Rectal smooth muscle tissue (tissue), 1 donor: ENCODE measurements around the gene DNAH11.
"Not testable (repeated sequence)": the region's sequence is repeated elsewhere in the genome, so short reads cannot be mapped to it uniquely, and the experiment has no call there.

Experiments used
- H3K27ac ChIP-seq: one replicate; pipeline ENCODE4 v1.7.0; 2013; ENCODE audit warnings: low read depth, low read length, inconsistent platforms
- H3K27me3 ChIP-seq: one replicate; pipeline ENCODE4 v1.7.0; 2013; ENCODE audit warnings: low read length; ENCODE audit not compliant: control insufficient read depth, insufficient read depth
- H3K36me3 ChIP-seq: one replicate; pipeline ENCODE4 v1.7.0; 2013; ENCODE audit warnings: low read length; ENCODE audit not compliant: control insufficient read depth, insufficient read depth
- H3K4me1 ChIP-seq: one replicate; pipeline ENCODE4 v1.7.0; 2013; ENCODE audit warnings: low read length; ENCODE audit not compliant: control insufficient read depth, insufficient read depth
- H3K4me3 ChIP-seq: one replicate; pipeline ENCODE4 v1.7.0; 2013; ENCODE audit warnings: low read length
- H3K9ac ChIP-seq: one replicate; pipeline ENCODE4 v1.7.0; 2013; ENCODE audit warnings: low read length

Gene DNAH11

DNA sequence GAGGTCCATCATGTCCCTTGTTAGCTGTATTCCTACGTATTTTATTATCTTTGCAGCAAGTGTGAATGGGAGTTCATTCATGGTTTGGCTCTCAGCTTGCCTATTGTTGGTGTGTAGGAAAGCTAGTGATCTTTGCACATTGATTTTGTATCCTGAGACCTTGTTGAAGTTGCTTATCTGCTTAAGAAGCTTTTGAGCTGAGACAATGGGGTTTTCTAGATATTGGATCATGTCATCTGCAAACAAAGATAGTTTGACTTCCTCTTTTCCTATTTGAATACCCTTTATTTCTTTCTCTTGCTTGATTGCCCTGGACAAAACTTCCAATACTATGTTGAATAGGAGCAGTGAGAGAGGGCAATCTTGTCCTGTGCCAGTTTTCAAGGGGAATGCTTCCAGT is 10.4 kb upstream of the DNAH11 start:
- H3K4me3 ChIP-seq, H3K9ac ChIP-seq, H3K4me1 ChIP-seq, H3K27me3 ChIP-seq, H3K27ac ChIP-seq, H3K36me3 ChIP-seq: not testable (repeated sequence)

DNA sequence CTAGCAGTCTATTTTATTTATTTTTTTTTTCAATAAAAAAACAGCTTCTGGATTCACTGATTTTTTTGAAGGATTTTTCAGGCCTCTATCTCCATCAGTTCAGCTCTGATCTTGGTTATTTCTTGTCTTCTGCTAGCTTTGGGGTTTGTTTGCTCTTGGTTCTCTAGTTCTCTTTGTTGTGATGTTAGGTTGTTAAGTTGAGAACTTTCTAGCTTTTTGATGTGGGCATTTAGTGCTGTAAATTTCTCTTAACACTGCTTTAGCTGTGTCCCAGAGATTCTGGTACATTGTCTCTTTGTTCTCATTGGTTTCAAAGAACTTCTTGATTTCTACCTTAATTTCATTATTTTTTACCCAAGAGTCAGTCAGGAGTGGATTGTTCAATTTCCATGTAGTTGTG is 9.2 kb upstream of the DNAH11 start:
- not testable (repeated sequence) for H3K9ac ChIP-seq

DNA sequence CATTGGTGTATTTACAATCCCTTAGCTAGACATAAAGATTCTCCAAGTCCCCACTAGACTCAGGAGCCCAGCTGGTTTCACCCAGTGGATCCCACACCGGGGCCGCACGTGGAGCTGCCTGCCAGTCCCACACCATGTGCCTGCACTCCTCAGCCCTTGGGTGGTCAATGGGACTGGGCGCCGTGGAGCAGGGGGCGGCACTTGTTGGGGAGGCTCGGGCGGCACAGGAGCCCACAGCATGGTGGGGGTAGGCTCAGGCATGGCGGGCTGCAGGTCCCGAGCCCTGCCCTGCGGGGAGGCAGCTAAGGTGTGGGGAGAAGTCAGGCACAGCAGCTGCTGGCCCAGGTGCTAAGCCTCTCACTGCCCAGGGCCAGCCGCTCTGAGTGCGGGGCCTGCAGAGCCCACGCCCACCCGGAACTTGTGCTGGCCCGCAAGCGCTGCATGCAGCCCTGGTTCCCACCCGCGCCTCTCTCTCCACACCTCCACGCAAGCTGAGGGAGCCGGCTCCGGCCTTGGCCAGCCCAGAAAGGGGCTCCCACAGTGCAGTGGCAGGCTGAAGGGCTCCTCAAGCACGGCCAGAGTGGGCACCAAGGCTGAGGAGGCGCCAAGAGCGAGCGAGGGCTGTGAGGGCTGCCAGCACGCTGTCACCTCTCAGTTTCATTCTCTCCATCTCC is 6.3 kb upstream of the DNAH11 start:
- H3K36me3 ChIP-seq, H3K27ac ChIP-seq, H3K4me1 ChIP-seq, H3K27me3 ChIP-seq, H3K4me3 ChIP-seq, H3K9ac ChIP-seq: not testable (repeated sequence)

More for the DNA sequence above, 9.2 kb upstream of the DNAH11 start:
- H3K4me3 ChIP-seq, H3K27ac ChIP-seq, H3K36me3 ChIP-seq, H3K4me1 ChIP-seq, H3K27me3 ChIP-seq: not testable (repeated sequence)

DNA sequence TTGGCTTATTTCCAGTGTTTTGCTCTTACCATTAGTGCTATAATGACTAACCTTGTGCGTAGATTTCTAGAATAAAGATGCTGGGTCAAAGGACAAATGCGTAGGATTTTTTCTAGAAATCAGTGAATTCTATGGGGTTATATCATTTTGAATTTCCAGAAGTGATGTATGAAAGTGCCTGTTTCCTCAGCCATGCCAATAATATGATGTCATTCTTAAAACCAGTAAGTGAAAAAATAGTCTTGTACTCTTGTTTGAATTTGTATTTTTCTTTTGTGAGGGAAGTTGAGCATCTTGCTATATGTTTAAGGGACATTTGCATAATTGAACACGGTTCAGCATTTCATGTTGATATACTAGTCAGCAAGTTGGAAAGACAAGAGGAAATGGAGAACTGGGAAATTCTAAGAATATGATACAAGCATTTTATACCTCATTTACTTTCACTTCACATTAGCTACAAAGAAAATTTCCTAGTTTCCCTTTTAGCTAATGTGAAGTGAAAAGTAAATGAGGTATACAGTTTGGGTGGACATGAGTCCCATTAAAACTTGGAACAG is 3.8 kb upstream of the DNAH11 start:
- no peaks in the 10 kb centered on the region for H3K4me1 ChIP-seq
- H3K4me3 ChIP-seq, result no peak overlapping the region
- no peaks in the 10 kb centered on the region for H3K36me3 ChIP-seq
- H3K27ac ChIP-seq, result no peak overlapping the region
- no peak overlapping the region for H3K9ac ChIP-seq
- peaks cover 7% of the 10 kb centered on the region for H3K27me3 ChIP-seq

DNA sequence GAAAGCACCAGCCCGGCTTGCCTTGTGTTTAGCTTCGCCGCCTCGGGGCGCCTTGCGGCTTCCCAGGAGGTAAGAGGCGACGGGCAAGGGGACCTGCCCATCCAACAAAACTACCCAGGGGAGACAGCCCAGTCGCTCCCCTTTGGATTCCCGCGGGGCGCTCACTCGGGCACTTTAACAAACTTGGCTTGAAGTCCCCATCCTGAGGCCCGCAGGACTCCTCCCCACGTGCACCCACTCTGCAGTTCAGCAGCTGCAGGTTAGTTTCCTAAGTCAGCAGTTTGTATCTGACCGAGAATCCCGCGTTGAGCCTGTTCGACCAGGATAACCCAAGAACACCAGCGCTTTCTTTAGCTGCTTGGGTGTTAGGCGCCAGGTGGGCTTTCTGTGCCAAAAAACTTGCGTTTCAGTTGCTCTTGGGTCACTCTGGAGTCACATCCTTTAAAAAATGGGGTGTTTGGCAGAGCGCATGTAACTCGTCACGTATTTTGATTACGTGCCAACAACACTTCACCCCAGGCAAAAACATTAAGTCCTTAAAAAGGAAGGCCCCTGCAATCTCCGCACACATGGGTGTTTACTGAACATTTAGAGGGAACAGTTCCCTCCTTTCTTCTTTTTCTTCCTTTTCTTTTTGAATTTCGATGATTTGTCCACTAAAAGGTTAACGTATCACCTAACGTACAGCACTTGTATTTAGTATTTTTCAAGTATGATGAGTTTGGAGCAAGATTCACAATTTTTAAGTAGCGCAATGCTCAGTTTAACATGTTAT is 876 bp downstream of the DNAH11 start:
- H3K4me1 ChIP-seq, result no peaks in the 10 kb centered on the region
- H3K4me3 ChIP-seq, result peak overlapping the region; percentile 57
- no peak overlapping the region for H3K27ac ChIP-seq
- H3K9ac ChIP-seq, result no peak overlapping the region
- no peaks in the 10 kb centered on the region for H3K36me3 ChIP-seq
- H3K27me3 ChIP-seq, result peaks cover 7% of the 10 kb centered on the region

DNA sequence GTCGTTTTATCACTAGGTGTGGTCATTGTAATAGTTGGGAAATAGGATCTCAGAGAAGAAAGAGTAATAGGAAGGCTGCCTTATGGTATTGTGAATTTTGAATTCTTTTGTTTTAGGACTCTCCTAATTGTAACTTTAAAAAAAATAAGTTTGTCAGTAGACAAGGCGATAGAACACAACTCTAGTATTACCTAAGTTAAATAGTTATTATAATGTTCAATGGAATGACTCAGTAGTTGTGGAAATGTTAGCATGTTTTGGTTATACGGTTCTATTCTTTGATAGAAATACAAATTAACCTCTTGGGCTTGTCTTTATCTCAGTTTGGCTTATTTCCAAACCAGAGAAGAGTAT is 1.4 kb downstream of the DNAH11 start:
- Histone ChIP-seq H3K4me1 (no peaks in the 10 kb centered on the region), H3K27me3 (peaks cover 7% of the 10 kb centered on the region), H3K4me3 (no peak overlapping the region), H3K27ac (no peak overlapping the region), H3K9ac (no peak overlapping the region), H3K36me3 (no peaks in the 10 kb centered on the region)

DNA sequence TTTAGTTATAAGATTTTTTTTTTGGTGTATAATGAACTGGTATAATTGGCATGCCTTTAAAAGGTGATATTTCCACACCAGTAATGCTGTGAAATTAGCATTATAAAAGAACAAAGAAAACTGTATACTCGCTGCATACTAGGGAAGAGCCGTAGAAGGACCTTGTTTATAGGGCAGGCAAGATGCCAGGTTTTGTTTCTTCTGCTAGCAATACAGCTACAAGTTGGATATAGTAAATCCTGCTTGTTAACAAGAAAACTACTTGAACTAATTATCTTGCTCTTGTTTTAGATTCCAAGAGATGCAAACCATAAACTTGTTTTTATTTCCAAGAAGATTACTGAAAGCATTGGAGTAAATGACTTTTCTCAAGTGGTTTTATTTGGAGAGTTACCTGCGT is 1.9 kb downstream of the DNAH11 start:
- Histone ChIP-seq H3K4me1 (no peaks in the 10 kb centered on the region), H3K27ac (no peak overlapping the region), H3K4me3 (no peak overlapping the region), H3K36me3 (no peaks in the 10 kb centered on the region), H3K27me3 (peaks cover 7% of the 10 kb centered on the region), H3K9ac (no peak overlapping the region)

DNA sequence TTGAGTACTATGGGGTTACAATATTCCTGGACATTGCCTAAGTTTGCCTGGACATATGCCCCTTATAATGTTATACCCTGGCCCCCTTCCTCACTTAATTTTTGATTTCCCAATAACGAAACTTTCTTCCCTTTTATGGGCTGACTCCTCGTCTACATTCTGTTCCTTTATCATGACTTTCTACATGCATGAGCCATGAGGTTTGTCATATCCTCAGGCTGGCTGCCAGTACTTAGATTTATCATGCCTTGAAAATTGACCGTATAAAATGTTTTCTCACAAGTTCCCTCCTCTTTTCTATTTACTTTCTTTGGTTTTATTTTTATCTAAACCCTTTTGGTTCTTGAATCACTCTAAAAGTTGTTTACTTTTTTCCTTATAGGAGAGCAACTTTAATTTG is 4.7 kb downstream of the DNAH11 start:
- Histone ChIP-seq H3K36me3 (no peaks in the 10 kb centered on the region), H3K27ac (no peak overlapping the region), H3K27me3 (peaks cover 6% of the 10 kb centered on the region), H3K9ac (no peak overlapping the region), H3K4me3 (no peak overlapping the region), H3K4me1 (no peaks in the 10 kb centered on the region)

DNA sequence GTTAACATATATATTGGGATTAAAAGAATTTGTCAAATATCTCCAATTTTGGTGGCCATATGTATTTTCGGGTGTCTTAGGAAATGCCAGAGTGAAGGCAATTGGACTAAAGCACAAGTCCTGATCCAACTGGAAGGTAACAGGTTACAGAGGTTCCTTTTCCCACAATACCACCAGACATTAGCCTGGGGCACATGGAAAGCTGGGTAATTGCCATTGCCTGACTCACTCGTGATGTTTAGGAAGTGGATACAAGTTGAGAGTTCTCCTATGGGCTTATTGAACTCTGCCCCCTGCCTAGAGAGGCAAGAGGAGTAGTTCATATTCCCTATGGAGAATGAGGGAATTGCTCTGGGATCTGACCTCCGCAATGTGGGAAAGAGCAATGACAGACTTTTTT is 5.7 kb downstream of the DNAH11 start:
- no peaks in the 10 kb centered on the region for H3K4me1 ChIP-seq
- no peaks in the 10 kb centered on the region for H3K36me3 ChIP-seq
- no peak overlapping the region for H3K27ac ChIP-seq
- no peak overlapping the region for H3K9ac ChIP-seq
- H3K4me3 ChIP-seq, result no peak overlapping the region
- H3K27me3 ChIP-seq, result peaks cover 3% of the 10 kb centered on the region

DNA sequence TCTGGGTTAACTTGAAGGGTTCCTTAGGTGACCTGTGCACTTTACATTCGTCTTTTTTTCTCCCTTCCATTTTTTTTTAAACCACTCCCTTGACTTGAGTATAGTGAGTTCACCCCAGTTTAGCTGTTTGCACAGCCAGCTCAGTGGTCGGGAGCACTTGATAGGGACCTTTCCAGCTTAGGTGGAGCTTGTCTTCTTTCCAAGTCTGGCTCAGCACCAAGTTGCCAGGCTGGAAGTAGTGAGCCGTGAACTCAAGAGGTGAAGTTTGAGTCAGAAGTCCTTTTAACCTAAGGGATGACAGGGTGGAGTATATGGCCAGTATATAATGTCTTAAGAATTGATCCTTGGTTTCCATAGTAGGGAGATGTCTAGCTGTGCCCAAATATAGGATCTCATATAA is 7.2 kb downstream of the DNAH11 start:
- Histone ChIP-seq H3K4me1 (no peaks in the 10 kb centered on the region), H3K27me3 (no peaks in the 10 kb centered on the region), H3K27ac (no peak overlapping the region), H3K36me3 (no peaks in the 10 kb centered on the region), H3K9ac (no peak overlapping the region), H3K4me3 (no peak overlapping the region)

DNA sequence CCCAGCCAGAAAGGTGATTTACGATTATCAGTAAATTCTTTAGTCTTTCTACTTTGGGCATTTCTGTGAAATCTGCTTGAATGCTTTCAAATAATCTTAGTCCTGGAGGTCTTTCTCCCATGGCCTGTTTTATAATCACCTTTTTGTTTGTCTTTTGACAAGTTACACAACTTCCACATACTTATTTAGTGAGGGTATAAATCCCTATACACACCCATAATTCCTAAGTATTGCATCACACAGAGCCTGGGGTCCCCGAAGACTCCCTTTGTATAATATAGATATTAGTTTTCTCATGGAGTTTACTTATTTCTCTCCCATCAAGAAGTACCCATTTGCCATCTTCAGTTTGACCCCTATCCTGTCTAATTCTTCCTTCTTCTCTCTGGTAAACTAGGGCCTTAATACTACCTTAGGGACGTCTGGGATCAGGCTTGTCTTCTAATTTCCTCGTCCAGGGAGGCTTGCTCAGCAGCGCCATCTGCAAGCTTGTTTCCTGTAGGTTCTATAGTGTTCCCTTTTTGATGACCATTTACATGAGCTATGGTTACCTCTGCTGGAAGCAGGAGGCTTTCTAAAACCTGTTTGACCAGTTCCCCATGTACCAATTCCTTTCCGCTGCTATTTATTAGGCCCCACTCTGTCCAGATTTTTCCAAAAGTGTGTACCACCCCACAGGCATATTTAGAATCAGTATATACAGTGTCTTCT is 8.1 kb downstream of the DNAH11 start:
- no peak overlapping the region for H3K4me3 ChIP-seq
- no peaks in the 10 kb centered on the region for H3K36me3 ChIP-seq
- H3K4me1 ChIP-seq, result no peaks in the 10 kb centered on the region
- H3K27ac ChIP-seq, result no peak overlapping the region
- H3K9ac ChIP-seq, result no peak overlapping the region
- H3K27me3 ChIP-seq, result no peaks in the 10 kb centered on the region

DNA sequence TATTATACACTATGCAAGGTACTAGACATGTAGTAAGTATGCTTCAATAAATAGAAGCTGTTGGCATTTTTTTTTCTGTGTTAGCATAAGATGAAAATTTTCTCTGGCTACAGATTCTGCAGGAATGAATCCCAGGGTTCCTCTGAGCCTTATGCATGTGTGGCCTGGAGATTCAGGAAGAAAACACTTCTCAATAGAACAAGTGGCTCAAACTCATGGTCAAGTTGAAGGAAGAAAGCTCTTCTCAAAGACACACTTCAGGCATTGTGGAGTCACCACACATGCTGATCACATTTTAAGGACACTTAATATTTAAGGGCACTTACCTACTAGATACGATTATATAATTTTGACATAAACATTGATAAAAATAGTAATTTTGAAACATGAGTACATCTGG is 19.5 kb downstream of the DNAH11 start:
- H3K27ac ChIP-seq, result no peak overlapping the region
- no peak overlapping the region for H3K9ac ChIP-seq
- no peaks in the 10 kb centered on the region for H3K36me3 ChIP-seq
- no peaks in the 10 kb centered on the region for H3K4me1 ChIP-seq
- no peak overlapping the region for H3K4me3 ChIP-seq
- no peaks in the 10 kb centered on the region for H3K27me3 ChIP-seq
